KOPT-K1 (cell line): Measurements from ENCODE around the gene PTP4A1.

Source experiments
- H3K27ac ChIP-seq: fragments of 200-600 bp; sonication (generic); 2 replicates; pipeline ENCODE4 v1.5.1; 2016; ENCODE audit warnings: antibody characterized with exemption, mild to moderate bottlenecking, low read depth, low read length; ENCODE audit not compliant: poor library complexity, severe bottlenecking
- H3K36me3 ChIP-seq: fragments of 200-600 bp; sonication (generic); 2 replicates; pipeline ENCODE4 v1.5.1; 2017; ENCODE audit warnings: antibody characterized with exemption, mild to moderate bottlenecking, low read length, moderate library complexity; ENCODE audit not compliant: insufficient read depth
- H3K9me3 ChIP-seq: fragments of 200-600 bp; sonication (generic); 2 replicates; pipeline ENCODE4 v1.5.1; 2017; ENCODE audit warnings: antibody characterized with exemption, low read length, mild to moderate bottlenecking; ENCODE audit not compliant: insufficient read depth, poor library complexity, severe bottlenecking

The PTP4A1 gene

DNA sequence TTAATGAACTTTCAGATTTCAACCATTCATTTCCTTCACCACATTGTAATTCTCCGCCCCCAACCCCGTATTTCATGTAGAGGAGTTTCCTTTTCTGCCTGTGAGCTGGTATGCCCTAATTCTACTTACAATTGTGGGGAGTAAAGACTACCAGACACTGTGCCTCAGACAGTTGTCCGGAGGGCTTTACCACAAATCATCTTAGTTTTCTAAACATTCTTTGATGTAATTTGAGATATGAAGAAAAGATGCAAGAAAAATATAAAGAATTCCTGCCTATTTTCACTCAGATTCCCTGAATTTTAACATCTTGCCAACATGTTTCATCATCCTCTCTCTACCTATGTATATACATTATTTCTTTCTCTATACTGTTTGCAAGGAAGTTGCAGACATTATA lies 28.3 kb upstream of the PTP4A1 start:
- Histone ChIP-seq H3K9me3 (no peaks in the 10 kb centered on the region), H3K27ac (no peak overlapping the region)

DNA sequence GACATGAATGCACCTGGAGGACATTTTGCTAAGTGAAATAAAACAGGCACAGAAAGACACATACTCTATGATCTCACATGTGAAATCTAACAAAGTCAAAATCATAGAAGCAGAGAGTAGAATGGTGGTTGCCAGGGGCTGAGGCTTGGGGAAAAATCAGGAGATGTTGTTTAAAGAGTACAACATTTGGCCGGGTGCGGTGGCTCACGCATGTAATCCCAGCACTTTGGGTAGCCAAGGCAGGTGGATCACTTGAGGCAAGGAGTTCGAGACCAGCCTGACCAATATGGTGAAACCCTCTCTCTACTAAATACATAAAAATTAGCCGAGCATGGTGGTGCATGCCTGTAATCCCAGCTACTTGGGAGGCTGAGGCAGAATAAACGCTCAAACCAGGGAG lies 26.0 kb upstream of the PTP4A1 start:
- Histone ChIP-seq H3K27ac (no peak overlapping the region), H3K9me3 (no peaks in the 10 kb centered on the region), H3K36me3 (no peaks in the 10 kb centered on the region)

More for the DNA sequence above, 28.3 kb upstream of the PTP4A1 start:
- no peaks in the 10 kb centered on the region for H3K36me3 ChIP-seq

DNA sequence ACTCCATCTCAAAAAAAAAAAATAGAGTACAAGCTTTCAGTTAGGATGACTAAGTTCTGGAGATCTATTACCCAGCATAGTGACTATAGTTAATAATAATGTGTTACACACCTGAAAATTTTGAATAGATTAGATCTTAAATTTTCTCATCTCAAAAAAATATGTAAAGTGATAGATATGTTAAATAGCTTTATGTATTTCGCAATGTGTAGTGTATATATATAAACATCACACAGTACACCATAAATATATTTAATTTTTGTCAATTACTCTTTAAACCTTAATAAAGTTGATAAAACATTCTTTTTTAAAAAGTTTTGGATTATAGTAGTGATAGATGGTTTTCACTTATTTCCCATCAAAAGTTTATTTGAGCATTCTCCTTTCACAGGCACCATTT lies 25.6 kb upstream of the PTP4A1 start:
- Histone ChIP-seq H3K9me3 (no peaks in the 10 kb centered on the region), H3K27ac (no peak overlapping the region), H3K36me3 (no peaks in the 10 kb centered on the region)

DNA sequence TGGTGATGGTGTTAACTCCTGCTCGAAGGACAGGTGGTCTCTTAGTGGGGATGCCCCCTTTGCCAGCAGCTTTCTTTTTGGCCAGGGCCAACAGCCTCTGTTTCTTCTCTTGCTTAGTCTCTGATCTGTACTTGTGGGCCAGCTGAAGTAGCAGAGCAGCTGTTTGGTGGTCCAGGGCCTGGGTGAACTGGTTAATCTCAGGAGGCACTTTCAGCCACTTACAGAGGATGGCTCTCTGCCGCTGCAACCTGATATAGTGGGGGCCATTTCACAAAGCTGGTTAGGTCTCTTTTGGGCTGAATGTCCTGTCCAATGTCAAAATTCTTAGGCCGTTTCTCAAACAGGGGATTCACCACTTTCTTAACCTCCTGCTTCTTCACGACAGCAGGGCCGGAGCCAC lies 23.2 kb upstream of the PTP4A1 start:
- no peaks in the 10 kb centered on the region for H3K9me3 ChIP-seq
- H3K36me3 ChIP-seq: no peaks in the 10 kb centered on the region
- H3K27ac ChIP-seq: no peak overlapping the region

- H3K27ac ChIP-seq: no peak overlapping the region
- no peaks in the 10 kb centered on the region for H3K36me3 ChIP-seq
- H3K9me3 ChIP-seq: no peaks in the 10 kb centered on the region
These were observed 19.1 kb upstream of the PTP4A1 start for GRCh38 chr6:63553208-63553607.

GRCh38 chr6:63553900-63554299 lies 18.4 kb upstream of the PTP4A1 start:
- no peak overlapping the region for H3K27ac ChIP-seq
- no peaks in the 10 kb centered on the region for H3K36me3 ChIP-seq
- H3K9me3 ChIP-seq: no peaks in the 10 kb centered on the region

DNA sequence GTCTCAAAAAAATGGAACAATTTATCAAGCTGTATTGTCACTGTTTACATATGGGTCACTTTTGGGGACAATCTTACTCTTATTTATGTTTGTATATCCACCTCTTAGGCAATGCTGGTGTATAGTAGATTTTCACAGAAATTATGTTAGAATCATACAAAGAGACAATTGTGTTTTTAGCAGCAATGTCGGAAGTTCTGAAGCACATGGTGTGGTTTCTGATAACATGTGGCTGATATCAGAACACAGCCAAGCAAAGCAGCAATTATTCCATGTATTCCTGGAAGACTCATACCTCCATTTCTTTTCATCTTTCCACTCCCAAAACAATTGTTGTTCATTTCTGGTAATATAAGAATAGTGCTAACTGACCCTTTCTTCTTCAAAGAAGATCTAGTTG lies 17.5 kb upstream of the PTP4A1 start:
- no peak overlapping the region for H3K27ac ChIP-seq
- H3K9me3 ChIP-seq: no peaks in the 10 kb centered on the region
- H3K36me3 ChIP-seq: no peaks in the 10 kb centered on the region

GRCh38 chr6:63556369-63556768 lies 15.9 kb upstream of the PTP4A1 start:
- H3K36me3 ChIP-seq: no peaks in the 10 kb centered on the region
- H3K27ac ChIP-seq: no peak overlapping the region
- H3K9me3 ChIP-seq: no peaks in the 10 kb centered on the region

- H3K27ac ChIP-seq: no peak overlapping the region
- no peaks in the 10 kb centered on the region for H3K9me3 ChIP-seq
- H3K36me3 ChIP-seq: no peaks in the 10 kb centered on the region
These were observed 14.0 kb upstream of the PTP4A1 start for GRCh38 chr6:63558278-63558677.

DNA sequence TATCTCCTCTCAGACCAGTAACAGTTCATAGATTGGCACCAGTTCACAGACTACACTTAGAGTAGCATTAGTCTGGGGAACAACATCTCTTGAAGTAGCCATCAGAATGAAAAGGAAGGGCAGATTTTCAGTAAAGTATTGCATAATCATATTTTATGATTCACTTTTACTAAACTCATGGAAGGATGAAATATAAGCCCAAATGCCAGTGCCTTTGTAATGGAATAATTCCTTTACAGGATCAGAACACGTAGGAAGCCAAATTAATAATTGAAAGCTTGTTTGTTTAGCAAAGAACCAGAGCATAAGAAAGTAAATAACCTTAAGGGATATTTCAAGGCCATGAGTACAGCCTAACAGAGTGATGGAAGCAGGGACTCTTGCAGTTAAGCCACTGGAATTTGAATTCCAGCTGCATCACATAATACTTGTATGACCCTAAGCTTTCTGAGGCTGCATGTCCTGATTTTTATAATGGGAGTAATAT lies 11.4 kb upstream of the PTP4A1 start:
- Histone ChIP-seq H3K27ac (no peak overlapping the region), H3K36me3 (no peaks in the 10 kb centered on the region), H3K9me3 (no peaks in the 10 kb centered on the region)

DNA sequence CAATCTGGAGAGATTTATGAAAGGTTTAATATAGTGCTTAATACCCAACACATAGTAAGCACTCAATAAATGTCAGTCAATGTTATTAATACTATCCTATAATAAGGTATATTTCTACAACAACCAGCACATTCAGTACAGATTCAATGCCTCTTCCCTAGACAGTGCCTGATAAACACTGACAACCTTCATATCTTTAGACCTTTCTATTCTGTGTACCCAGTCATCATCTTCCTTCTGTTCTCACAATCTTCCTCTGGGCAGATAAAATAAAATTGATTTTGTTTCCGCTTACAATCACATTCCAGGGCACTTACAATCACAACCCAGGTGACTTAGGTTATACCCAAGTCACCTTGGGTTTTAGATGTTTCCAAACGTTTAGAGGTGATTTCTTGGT lies 11.0 kb upstream of the PTP4A1 start:
- H3K27ac ChIP-seq: no peak overlapping the region
- no peaks in the 10 kb centered on the region for H3K36me3 ChIP-seq

DNA sequence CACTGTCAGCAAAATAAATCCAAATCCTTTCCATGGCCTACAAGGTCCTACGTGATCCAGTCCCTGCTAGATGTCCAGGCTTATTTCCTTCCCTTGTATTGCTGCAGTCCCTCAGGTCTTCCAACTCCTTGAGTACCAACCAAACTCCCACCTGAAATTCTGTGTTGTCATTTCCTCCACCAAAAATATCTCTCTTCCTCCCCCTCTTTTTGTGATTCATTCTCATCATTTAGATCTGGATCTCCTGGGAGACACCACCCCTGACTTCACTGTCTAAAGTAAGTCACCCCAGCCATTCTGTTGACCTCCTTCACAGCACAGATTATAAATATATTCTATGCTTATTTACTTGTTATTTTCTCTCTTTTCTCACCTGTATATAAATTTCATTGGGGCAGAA lies 9.0 kb upstream of the PTP4A1 start:
- H3K27ac ChIP-seq: no peak overlapping the region
- peaks cover 3% of the 10 kb centered on the region for H3K9me3 ChIP-seq
- no peaks in the 10 kb centered on the region for H3K36me3 ChIP-seq

More for the DNA sequence above, 11.0 kb upstream of the PTP4A1 start:
- no peaks in the 10 kb centered on the region for H3K9me3 ChIP-seq

GRCh38 chr6:63565058-63565726 lies 7.1 kb upstream of the PTP4A1 start:
- Histone ChIP-seq H3K9me3 (peaks cover 3% of the 10 kb centered on the region), H3K36me3 (no peaks in the 10 kb centered on the region), H3K27ac (no peak overlapping the region)

GRCh38 chr6:63565727-63566596 lies 6.3 kb upstream of the PTP4A1 start:
- peaks cover 3% of the 10 kb centered on the region for H3K9me3 ChIP-seq
- H3K27ac ChIP-seq: no peak overlapping the region
- no peaks in the 10 kb centered on the region for H3K36me3 ChIP-seq

DNA sequence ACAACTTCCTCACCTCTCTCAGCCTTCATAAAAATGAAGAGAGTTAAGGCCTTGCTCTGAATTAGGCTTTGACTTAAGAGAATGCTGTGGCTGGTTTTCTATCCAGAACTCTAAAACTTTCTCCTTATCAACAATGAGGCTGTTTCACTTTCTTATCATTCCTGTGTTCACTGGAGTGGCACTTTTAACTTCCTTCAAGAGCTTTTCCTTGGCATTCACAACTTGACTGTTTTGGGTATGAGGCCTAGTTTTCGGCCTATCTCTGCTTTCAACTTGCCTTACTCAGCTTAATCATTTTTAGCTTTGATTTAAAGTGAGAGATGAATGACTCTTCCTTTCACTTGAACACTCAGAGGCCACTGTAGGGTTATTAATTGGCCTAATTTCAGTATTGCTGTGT lies 4.3 kb upstream of the PTP4A1 start:
- Histone ChIP-seq H3K36me3 (no peaks in the 10 kb centered on the region), H3K9me3 (peaks cover 3% of the 10 kb centered on the region), H3K27ac (no peak overlapping the region)
